PFSK-1 (cell line): ENCODE results near the gene PAOX.

ENCODE experiments used
- FOXP2 ChIP-seq: optimal IDR thresholded peaks from 2 replicates; pipeline ENCODE3; 2011; ENCODE audit warnings: borderline replicate concordance, control low read depth, inconsistent platforms; ENCODE audit not compliant: insufficient read depth; ENCODE audit errors: extremely low read length, extremely low read depth
- POLR2AphosphoS5 ChIP-seq: IDR thresholded peaks from 2 replicates; pipeline ENCODE4 v1.6.1; 2012; ENCODE audit warnings: low read depth, mild to moderate bottlenecking, control low read depth, low read length, moderate library complexity
- REST ChIP-seq, 2 experiments: IDR thresholded peaks; 2 replicates each; pipeline versions ENCODE4 v1.6.1 to v1.8.0; 2011 to 2012; ENCODE audit warnings: low read depth in 2 of 2, low read length in 2 of 2, control low read depth in 1 of 2, inconsistent platforms in 1 of 2, mild to moderate bottlenecking in 1 of 2, moderate library complexity in 1 of 2; ENCODE audit not compliant: insufficient read depth in 1 of 2
- SIN3A ChIP-seq: IDR thresholded peaks from 2 replicates; pipeline ENCODE4 v1.6.1; 2012; ENCODE audit warnings: mild to moderate bottlenecking, low read length, moderate library complexity, borderline replicate concordance; ENCODE audit not compliant: insufficient read depth
- TAF1 ChIP-seq: IDR thresholded peaks from 2 replicates; pipeline ENCODE4 v1.6.1; 2012; ENCODE audit warnings: low read length, control low read depth, borderline replicate concordance; ENCODE audit not compliant: insufficient read depth

Gene PAOX

DNA sequence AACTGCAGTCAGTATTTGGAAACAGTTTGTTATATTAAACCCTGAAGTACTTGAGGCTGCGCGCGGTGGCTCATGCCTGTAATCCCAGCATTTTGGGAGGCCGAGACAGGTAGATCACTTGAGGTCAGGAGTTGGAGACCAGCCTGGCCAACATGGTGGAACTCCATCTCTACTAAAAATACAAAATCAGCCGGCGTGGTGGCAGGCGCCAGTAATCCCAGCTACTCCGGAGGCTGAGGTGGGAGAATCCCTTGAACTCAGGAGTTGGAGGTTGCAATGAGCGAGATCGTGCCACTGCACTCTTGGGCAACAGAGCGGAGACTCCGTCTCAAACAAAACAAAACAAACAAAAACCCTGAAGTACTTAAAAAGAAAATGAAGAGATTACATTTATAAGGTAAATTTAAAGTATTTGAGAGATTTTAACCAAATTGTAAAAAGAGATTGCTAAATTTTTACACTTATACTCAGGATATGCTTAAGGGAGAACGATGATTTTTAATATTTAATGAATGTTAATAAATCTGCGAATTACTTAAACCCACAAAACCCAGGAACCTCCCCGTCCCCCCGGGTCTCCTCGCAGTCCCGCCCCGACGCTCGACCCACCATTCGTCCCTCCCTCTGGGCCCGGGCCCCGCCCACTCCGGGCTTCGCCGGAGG is 14.5 kb downstream of the PAOX start:
- TF ChIP-seq SIN3A (no peak), REST (IDR thresholded peaks at IDR 0.05; ENCODE audit: insufficient read depth in 1 of 2, low read depth in 2 of 2, low read length in 2 of 2) (no peak), FOXP2 (no peak), TAF1 (no peak), POLR2AphosphoS5 (no peak)

GRCh38 chr10:133394064-133394663 is 15.1 kb downstream of the PAOX start, which contains the start of gene MTG1:
Gene MTG1, plus strand, starts transcription at chr10:133394157. Its CDS starts 64 bp downstream, at chr10:133394221.
- peak; percentile 92 for TF ChIP-seq POLR2AphosphoS5
- TF ChIP-seq TAF1 = peak; percentile 75
- peak; percentile 52 for TF ChIP-seq FOXP2
- no peak for TF ChIP-seq SIN3A

- TF ChIP-seq REST (IDR thresholded peaks at IDR 0.05; ENCODE audit: insufficient read depth in 1 of 2, low read depth in 2 of 2, low read length in 2 of 2) = no peak
- TF ChIP-seq TAF1 = no peak
- TF ChIP-seq FOXP2 = no peak
- no peak for TF ChIP-seq POLR2AphosphoS5
- no peak for TF ChIP-seq SIN3A
These were observed 15.7 kb downstream of the PAOX start for GRCh38 chr10:133394801-133395221.

GRCh38 chr10:133396035-133396624 is 17.1 kb downstream of the PAOX start:
- no peak for TF ChIP-seq FOXP2
- TF ChIP-seq TAF1 = no peak
- no peak for TF ChIP-seq SIN3A
- TF ChIP-seq REST (IDR thresholded peaks at IDR 0.05; ENCODE audit: insufficient read depth in 1 of 2, low read depth in 2 of 2, low read length in 2 of 2) = no peak
- no peak for TF ChIP-seq POLR2AphosphoS5

GRCh38 chr10:133397938-133398337 is 18.9 kb downstream of the PAOX start:
- no peak for TF ChIP-seq REST (IDR thresholded peaks at IDR 0.05; ENCODE audit: insufficient read depth in 1 of 2, low read depth in 2 of 2, low read length in 2 of 2)
- TF ChIP-seq FOXP2 = no peak
- TF ChIP-seq POLR2AphosphoS5 = no peak
- no peak for TF ChIP-seq SIN3A
- TF ChIP-seq TAF1 = no peak
